SK-N-MC (cell line): ENCODE measurements around the gene GRIK3.

Experiments
- EZH2 ChIP-seq: fragments of 200-600 bp; sonication (generic); IDR thresholded peaks from one replicate; pipeline ENCODE4 v1.6.1; 2017; ENCODE audit warnings: antibody characterized with exemption
- FOXP2 ChIP-seq: optimal IDR thresholded peaks from 2 replicates; pipeline ENCODE3; 2011; ENCODE audit warnings: mild to moderate bottlenecking, moderate library complexity; ENCODE audit not compliant: insufficient read depth; ENCODE audit errors: extremely low read length, control extremely low read depth
- POLR2AphosphoS5 ChIP-seq: IDR thresholded peaks from 2 replicates; pipeline ENCODE4 v1.6.1; 2012; ENCODE audit warnings: mild to moderate bottlenecking, low read depth, low read length, borderline replicate concordance

DNA sequence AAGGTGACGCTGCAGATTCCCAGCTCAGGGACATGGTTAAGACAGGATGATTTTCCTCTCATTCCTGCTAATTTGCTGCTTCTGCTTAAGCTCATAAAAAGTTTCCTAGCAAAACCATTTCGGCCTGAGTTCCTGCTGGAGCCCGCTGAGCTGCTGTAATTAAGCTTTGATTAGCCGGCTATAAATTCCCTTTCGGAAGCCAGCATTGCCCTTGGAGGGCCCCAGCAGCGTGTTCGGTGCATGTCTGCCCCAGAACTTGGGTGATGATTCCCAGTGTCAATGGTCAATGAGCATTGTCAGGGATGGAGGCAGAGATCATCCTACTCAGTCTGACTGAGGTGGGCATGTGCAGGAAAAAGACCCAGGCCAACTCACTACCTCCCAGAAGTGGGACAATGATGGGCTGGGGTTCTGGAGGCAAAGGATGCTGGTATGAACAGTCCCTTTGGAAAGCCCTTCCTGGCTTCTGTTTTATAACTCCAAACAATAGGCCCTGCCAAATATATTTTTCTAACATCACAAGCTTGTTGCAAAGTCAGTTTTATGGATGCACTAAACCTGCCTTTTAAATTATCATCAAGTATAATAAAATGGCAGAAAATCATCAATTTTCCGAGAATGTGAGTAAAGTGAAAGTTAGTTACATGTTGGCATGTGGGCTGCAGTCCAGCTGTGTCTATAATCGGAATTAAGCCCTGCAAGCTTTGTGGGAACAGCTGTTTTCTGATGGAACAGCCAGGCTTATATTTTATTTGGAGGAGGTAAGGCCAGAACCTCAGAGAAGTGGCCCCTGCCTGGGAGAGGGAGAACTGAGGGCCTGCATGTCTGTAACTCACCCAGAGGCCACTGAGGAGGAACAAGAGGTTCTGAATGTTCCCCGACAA is 257.1 kb downstream of the GRIK3 start:
- TF ChIP-seq POLR2AphosphoS5 (no peak), EZH2 (no peak), FOXP2 (no peak)
